Epidermal melanocyte (primary cell): ENCODE data around the gene PCDHGA5.
"Not testable (repeated sequence)": the region's sequence is repeated elsewhere in the genome, so short reads cannot be mapped to it uniquely, and the experiment has no call there.

Source experiments
- DNase-seq: peaks from one replicate; pipeline ENCODE4 v3.0.0; 2011; ENCODE audit warnings: low spot score; ENCODE audit not compliant: insufficient read length

Gene PCDHGA5

GRCh38 chr5:141387557-141388311, 23.8 kb downstream of the PCDHGA5 start, which contains the start of gene PCDHGB4:
Gene PCDHGB4 (plus strand): TSS chr5:141387698. CDS start chr5:141387885, 187 bp downstream.
- DNase-seq: not testable (repeated sequence)

DNA sequence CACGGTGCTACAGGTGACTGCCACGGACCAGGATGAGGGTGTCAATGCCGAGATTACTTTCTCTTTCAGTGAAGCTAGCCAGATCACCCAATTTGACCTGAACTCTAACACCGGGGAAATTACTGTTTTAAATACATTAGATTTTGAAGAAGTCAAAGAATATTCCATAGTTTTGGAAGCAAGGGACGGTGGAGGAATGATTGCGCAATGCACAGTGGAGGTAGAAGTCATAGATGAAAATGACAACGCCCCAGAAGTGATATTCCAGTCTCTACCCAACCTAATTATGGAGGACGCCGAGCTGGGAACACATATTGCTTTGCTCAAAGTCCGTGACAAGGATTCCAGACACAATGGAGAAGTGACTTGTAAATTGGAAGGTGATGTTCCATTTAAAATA, 24.7 kb downstream of the PCDHGA5 start:
- DNase-seq: no peak

DNA sequence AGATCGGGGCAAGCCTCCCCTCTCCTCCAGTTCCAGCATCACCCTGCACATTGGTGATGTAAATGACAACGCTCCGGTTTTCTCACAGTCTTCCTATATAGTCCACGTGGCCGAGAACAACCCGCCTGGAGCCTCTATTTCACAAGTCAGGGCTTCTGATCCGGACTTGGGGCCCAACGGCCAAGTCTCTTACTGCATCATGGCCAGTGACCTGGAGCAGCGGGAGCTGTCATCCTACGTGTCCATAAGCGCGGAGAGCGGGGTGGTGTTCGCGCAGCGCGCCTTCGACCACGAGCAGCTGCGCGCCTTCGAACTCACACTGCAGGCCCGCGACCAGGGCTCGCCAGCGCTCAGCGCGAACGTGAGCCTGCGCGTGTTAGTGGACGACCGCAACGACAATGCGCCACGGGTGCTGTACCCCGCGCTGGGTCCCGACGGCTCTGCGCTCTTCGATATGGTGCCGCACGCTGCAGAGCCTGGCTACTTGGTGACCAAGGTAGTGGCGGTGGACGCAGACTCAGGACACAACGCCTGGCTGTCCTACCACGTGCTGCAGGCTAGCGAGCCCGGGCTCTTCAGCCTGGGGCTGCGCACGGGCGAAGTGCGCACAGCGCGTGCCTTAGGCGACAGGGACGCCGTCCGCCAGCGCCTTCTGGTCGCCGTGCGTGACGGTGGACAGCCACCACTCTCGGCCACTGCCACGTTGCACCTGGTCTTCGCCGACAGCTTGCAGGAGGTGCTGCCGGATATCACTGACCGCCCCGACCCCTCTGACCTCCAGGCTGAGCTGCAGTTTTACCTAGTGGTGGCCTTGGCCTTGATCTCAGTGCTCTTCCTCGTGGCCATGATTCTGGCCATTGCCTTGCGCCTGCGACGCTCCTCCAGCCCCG, 25.4 kb downstream of the PCDHGA5 start:
- no peak for DNase-seq

DNA sequence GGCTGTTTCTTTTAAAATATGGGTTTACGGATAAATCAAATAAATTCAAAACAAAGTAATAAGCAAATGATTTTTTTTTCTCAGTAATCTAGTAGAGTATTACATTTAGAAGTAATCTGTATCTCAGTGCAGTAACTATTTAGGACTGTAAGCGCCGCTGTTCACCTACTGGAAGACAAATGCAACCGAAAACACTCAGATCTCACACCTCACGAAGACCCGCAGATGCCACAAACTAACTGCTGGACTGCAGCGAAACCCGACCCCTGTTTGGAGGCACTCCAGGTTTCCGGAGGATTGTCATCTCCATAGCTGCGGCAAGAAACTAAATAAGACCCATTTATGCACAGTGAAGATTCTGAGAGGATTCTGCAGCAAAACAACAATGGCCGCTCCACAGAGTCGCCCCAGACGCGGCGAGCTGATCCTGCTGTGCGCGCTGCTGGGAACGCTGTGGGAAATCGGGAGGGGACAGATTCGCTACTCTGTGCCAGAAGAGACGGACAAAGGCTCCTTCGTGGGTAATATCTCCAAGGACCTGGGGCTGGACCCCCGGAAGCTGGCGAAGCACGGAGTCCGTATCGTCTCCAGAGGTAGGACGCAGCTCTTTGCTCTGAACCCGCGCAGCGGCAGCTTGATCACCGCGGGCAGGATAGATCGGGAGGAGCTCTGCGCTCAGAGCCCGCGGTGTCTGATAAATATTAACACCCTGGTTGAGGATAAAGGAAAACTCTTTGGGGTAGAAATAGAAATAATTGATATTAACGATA, 28.7 kb downstream of the PCDHGA5 start, which contains the start of gene PCDHGA8:
Gene PCDHGA8 (plus strand): TSS at position 205 of the 770 bp plus-strand sequence. CDS start 181 bp downstream, at position 386.
- DNase-seq: no peak

DNA sequence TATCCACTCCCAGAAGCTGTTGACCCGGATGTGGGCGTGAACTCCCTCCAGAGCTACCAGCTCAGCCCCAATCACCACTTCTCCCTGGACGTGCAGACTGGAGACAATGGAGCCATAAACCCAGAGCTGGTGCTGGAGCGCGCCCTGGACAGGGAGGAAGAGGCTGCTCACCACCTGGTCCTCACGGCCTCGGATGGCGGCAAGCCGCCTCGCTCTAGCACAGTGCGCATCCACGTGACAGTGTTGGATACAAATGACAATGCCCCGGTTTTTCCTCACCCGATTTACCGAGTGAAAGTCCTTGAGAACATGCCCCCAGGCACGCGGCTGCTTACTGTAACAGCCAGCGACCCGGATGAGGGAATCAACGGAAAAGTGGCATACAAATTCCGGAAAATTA, 29.3 kb downstream of the PCDHGA5 start:
- no peak for DNase-seq

GRCh38 chr5:141394401-141395187, 30.6 kb downstream of the PCDHGA5 start:
- not testable (repeated sequence) for DNase-seq

- DNase-seq: not testable (repeated sequence)
Observed at GRCh38 chr5:141397756-141398551, 34.0 kb downstream of the PCDHGA5 start, which contains the start of gene PCDHGB5. Gene PCDHGB5 (plus strand): TSS chr5:141397947. CDS start chr5:141398128, 181 bp downstream.

DNA sequence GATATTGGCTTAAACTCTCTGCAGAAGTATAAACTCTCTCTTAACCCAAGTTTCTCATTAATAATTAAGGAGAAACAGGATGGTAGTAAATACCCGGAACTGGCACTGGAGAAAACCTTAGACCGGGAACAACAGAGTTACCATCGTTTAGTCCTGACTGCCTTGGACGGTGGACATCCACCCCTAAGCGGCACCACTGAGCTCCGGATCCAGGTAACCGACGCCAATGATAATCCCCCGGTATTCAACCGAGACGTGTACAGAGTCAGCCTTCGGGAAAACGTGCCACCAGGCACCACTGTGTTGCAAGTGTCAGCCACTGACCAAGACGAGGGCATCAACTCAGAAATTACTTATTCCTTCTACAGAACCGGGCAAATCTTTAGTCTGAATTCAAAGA, 34.6 kb downstream of the PCDHGA5 start:
- DNase-seq: no peak

DNA sequence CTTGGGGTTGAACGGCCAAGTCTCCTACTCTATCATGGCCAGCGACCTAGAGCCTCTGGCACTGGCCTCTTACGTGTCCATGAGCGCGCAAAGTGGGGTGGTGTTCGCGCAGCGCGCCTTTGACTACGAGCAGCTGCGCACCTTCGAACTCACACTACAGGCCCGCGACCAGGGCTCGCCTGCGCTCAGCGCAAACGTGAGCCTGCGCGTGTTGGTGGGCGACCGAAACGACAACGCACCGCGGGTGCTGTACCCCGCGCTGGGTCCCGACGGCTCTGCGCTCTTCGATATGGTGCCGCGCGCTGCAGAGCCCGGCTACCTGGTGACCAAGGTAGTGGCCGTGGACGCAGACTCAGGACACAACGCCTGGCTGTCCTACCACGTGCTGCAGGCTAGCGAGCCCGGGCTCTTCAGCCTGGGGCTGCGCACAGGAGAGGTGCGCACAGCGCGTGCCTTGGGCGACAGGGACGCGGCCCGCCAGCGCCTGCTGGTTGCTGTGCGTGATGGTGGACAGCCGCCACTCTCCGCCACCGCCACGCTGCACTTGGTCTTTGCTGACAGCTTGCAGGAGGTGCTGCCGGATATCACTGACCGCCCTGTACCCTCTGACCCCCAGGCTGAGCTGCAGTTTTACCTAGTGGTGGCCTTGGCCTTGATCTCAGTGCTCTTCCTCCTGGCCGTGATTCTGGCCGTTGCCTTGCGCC, 35.7 kb downstream of the PCDHGA5 start:
- DNase-seq: no peak

DNA sequence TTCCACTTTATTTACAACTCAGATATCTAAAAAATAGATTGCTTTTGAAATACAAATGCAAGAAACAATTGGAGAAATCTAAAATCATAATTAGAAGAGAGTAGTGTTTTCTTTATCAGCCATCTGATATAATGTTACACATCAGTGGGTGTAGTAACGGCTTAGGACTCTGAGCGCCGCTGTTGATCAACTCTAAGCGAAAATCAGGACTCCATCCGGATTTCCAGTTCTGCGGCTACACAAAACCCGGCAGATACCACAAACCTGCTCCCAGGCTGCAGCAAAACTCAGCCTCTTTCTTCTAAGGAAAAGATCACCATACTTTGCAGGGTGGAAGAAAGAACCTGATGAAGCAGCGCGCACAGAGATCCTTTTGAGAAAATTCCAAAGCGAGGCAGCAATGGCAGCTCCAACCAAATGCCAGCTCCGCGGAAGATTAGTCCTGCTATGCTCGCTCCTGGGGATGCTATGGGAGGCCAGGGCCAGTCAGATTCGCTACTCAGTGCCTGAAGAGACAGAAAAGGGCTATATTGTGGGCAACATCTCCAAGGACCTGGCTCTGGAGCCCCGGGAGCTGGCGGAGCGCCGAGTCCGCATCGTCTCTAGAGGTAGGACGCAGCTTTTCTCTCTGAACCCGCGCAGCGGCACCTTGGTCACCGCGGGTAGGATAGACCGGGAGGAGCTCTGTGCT, 38.7 kb downstream of the PCDHGA5 start, which contains the start of gene PCDHGA9:
Gene PCDHGA9 (plus strand): TSS at position 226 of the 691 bp plus-strand sequence. CDS start 175 bp downstream, at position 401.
- DNase-seq: no peak

- DNase-seq: no peak
Observed at GRCh38 chr5:141403387-141403786, 39.4 kb downstream of the PCDHGA5 start.

DNA sequence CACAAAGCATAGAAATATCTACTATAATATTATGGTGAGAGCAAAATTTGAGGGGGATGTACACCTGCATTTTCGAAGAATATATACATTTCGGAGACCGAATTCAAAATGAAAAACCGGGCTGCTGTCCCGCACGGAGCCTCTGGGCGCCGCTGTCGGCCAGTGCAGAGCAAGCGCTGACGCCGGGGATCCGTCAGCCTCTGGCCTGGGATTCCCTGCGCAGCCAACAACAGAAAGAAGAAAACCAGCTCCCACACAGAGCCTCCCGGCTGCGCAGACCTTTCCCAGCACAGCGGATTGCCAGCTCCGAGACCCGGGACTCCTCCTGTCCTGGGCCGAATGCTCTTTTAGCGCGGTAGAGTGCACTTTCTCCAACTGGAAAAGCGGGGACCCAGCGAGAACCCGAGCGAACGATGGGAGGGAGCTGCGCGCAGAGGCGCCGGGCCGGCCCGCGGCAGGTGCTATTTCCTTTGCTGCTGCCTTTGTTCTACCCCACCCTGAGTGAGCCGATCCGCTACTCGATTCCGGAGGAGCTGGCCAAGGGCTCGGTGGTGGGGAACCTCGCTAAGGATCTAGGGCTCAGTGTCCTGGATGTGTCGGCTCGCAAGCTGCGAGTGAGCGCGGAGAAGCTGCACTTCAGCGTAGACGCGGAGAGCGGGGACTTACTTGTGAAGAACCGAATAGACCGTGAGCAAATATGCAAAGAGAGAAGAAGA, 44.0 kb downstream of the PCDHGA5 start, which contains the start of gene PCDHGB6:
Gene PCDHGB6 (plus strand): TSS at position 232 of the 716 bp plus-strand sequence. CDS start 182 bp downstream, at position 414.
- DNase-seq: not testable (repeated sequence)

- DNase-seq: no peak
Observed at GRCh38 chr5:141409598-141410306, 45.8 kb downstream of the PCDHGA5 start.

DNA sequence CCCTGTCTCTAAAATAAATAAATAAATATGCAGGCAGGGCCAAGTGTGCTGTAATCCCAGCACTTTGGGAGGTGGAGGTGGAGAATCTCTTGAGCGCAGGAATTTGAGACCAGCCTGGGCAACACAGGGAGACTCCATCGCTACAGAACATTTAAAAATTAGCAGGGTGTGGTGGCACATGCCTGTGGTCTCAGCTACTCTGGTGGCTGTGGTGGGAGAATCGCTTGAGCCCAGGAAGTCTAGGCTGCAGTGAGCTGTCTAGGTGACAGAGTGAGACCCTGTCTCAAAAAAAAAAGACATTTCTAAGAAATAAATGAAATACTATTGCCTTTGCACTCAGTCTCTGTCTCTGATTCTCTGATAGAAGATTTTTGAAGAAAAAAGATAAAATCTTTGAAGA, 47.6 kb downstream of the PCDHGA5 start:
- DNase-seq: no peak

DNA sequence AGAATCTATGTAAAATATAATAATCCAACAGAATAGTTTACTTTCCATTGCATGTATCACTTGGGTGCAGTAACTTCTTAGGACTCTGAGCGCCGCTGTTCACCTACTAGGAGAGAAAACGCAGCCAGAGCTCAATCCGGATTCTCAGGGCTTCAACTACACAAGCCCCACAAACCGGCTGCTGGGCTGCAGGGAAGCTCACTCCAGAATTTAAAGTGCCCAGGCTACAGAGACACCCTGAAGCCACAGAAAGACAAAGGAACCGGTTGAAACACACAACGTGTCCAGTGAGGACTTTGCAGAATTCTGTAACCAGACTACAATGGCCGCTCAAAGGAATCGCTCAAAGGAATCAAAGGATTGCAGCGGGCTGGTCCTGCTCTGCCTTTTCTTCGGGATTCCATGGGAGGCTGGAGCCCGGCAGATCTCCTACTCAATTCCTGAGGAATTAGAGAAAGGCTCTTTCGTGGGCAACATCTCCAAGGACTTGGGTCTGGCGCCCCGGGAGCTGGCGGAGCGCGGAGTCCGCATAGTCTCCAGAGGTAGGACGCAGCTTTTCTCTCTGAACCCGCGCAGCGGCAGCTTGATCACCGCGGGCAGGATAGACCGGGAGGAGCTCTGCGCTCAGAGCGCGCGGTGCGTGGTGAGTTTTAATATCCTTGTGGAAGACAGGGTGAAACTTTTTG, 49.0 kb downstream of the PCDHGA5 start, which contains the start of gene PCDHGA10:
Gene PCDHGA10 (plus strand): TSS at position 134 of the 686 bp plus-strand sequence. CDS start 189 bp downstream, at position 323.
- DNase-seq: peak; percentile 46

- DNase-seq: no peak
Observed at GRCh38 chr5:141413540-141414069, 49.6 kb downstream of the PCDHGA5 start.
